HepG2 (cell line): ENCODE results near the gene MAP2K5. TPM values are rescaled to one million over a fixed set of nuclear protein-coding genes. Genes with fewer than 3 reads are reported as not detected.
A peak's percentile ranks its signal among the peaks of the same experiment; 100 is the strongest.

Experiments used
- AGO2 ChIP-seq: fragments of 200-400 bp; formaldehyde crosslinking; optimal IDR thresholded peaks from 2 replicates; pipeline ENCODE3; 2017; ENCODE audit warnings: mild to moderate bottlenecking, low read depth, low read length, moderate library complexity
- ARID5B ChIP-seq: IDR thresholded peaks from 2 replicates; pipeline ENCODE4 v1.4.0; 2020; ENCODE audit warnings: mild to moderate bottlenecking, missing genetic modification reagents
- CEBPB ChIP-seq: IDR thresholded peaks from 2 replicates; pipeline ENCODE4 v1.6.1; 2011; ENCODE audit warnings: low read depth, low read length, improper control_type of control experiment, borderline replicate concordance
- ESRRA ChIP-seq: sonication (generic); formaldehyde crosslinking; IDR thresholded peaks from 2 replicates; pipeline ENCODE4 v1.5.1; 2020; ENCODE audit warnings: mild to moderate bottlenecking, low read depth, missing genetic modification reagents
- ISX ChIP-seq: sonication (generic); formaldehyde crosslinking; conservative IDR thresholded peaks from 2 replicates; pipeline ENCODE4 v1.5.0; 2020; ENCODE audit warnings: missing genetic modification reagents
- KDM2A ChIP-seq: sonication (generic); formaldehyde crosslinking; IDR thresholded peaks from 2 replicates; pipeline ENCODE4 v1.4.0; 2020; ENCODE audit warnings: low read depth, missing genetic modification reagents, borderline replicate concordance
- KMT2B ChIP-seq: IDR thresholded peaks from 2 replicates; pipeline ENCODE4 v1.6.1; 2016; ENCODE audit warnings: missing genetic modification reagents, missing compliant biosample characterization
- NFE2L1 ChIP-seq: sonication (generic); formaldehyde crosslinking; IDR thresholded peaks from 2 replicates; pipeline ENCODE4 v1.4.0; 2020; ENCODE audit warnings: missing genetic modification reagents, mild to moderate bottlenecking, borderline replicate concordance
- PCBP1 ChIP-seq: fragments of 200-400 bp; formaldehyde crosslinking; IDR thresholded peaks from 2 replicates; pipeline ENCODE4 v1.6.1; 2017; ENCODE audit warnings: mild to moderate bottlenecking, low read depth, low read length, borderline replicate concordance
- POLR2A ChIP-seq, 2 experiments: IDR thresholded peaks; 2 replicates each; pipeline ENCODE4 v1.6.1; 2011; ENCODE audit warnings: low read depth in 2 of 2, low read length in 2 of 2, mild to moderate bottlenecking in 1 of 2, moderate library complexity in 1 of 2; ENCODE audit not compliant: insufficient read depth in 1 of 2
- SMYD3 ChIP-seq: sonication (generic); formaldehyde crosslinking; IDR thresholded peaks from 2 replicates; pipeline ENCODE4 v1.8.1; 2023; ENCODE audit warnings: mild to moderate bottlenecking, missing genetic modification reagents
- TAF1 ChIP-seq: sonication (generic); formaldehyde crosslinking; IDR thresholded peaks from 2 replicates; pipeline ENCODE4 v1.4.0; 2020; ENCODE audit warnings: missing genetic modification reagents
- TAF15 ChIP-seq: fragments of 200-400 bp; formaldehyde crosslinking; IDR thresholded peaks from one replicate; pipeline ENCODE4 v1.6.1; 2018; ENCODE audit warnings: mild to moderate bottlenecking, low read depth, low read length; ENCODE audit not compliant: poor library complexity, severe bottlenecking
- TEAD2 ChIP-seq: sonication (generic); formaldehyde crosslinking; IDR thresholded peaks from 2 replicates; pipeline ENCODE4 v1.9.0; 2021; ENCODE audit warnings: missing genetic modification reagents
- TFDP1 ChIP-seq: IDR thresholded peaks from 2 replicates; pipeline ENCODE4 v1.6.1; 2016; ENCODE audit warnings: missing compliant biosample characterization, missing genetic modification reagents, borderline replicate concordance
- ZFX ChIP-seq: sonication (generic); formaldehyde crosslinking; IDR thresholded peaks from 2 replicates; pipeline ENCODE4 v1.4.0; 2020; ENCODE audit warnings: mild to moderate bottlenecking, low read depth, missing genetic modification reagents, moderate library complexity
- ZFY ChIP-seq: sonication (generic); formaldehyde crosslinking; IDR thresholded peaks from 2 replicates; pipeline ENCODE4 v1.4.0; 2020; ENCODE audit warnings: missing genetic modification reagents
- ZNF12 ChIP-seq: sonication (generic); formaldehyde crosslinking; IDR thresholded peaks from 2 replicates; pipeline ENCODE4 v1.5.0; 2020; ENCODE audit warnings: missing genetic modification reagents
- ZNF20 ChIP-seq: sonication (generic); formaldehyde crosslinking; IDR thresholded peaks from 2 replicates; pipeline ENCODE4 v1.4.0; 2020; ENCODE audit warnings: mild to moderate bottlenecking, moderate library complexity, missing genetic modification reagents
- ZNF354B ChIP-seq: sonication (generic); formaldehyde crosslinking; IDR thresholded peaks from 2 replicates; pipeline ENCODE4 v1.8.0; 2022; ENCODE audit warnings: mild to moderate bottlenecking, missing genetic modification reagents
- ZNF776 ChIP-seq: sonication (generic); formaldehyde crosslinking; IDR thresholded peaks from 2 replicates; pipeline ENCODE4 v1.4.0; 2020; ENCODE audit warnings: mild to moderate bottlenecking, missing genetic modification reagents
- ZNF792 ChIP-seq: IDR thresholded peaks from 2 replicates; pipeline ENCODE4 v1.6.1; 2016
- ZNF839 ChIP-seq: sonication (generic); formaldehyde crosslinking; IDR thresholded peaks from 2 replicates; pipeline ENCODE4 v1.4.0; 2020; ENCODE audit warnings: missing genetic modification reagents, mild to moderate bottlenecking, borderline replicate concordance
- polyA plus RNA-seq, 8 experiments: library from polyadenylated mRNA; depleted of rRNA in 3 of 8; stranded (reverse) in 7 of 8; unstranded in 1 of 8; fragments of >200 nt; fragmentation: Illumina TruSeq in 4 of 8; extraction: Trizol in 4 of 8; gene quantifications; 2 replicates each; pipeline versions ENCODE4 v1.2.1 to v1.2.3, GENCODE V29; 2011 to 2016; ENCODE audit warnings: low read depth in 4 of 8, missing spikeins in 1 of 8, mixed read lengths in 1 of 8; ENCODE audit not compliant: insufficient read depth in 1 of 8
- total RNA-seq, 5 experiments: library from RNA; depleted of rRNA; stranded (reverse); fragments of >200 nt; fragmentation: Illumina TruSeq; extraction: Trizol; gene quantifications; 2 replicates each; pipeline ENCODE4 v1.2.3, GENCODE V29; 2016; ENCODE audit warnings: low read depth in 1 of 5
- TF ChIP-seq, protein P1 (sequence below): sonication (generic); formaldehyde crosslinking; IDR thresholded peaks from 2 replicates; pipeline ENCODE4 v1.5.1; 2020; ENCODE audit warnings: missing genetic modification reagents, mild to moderate bottlenecking, borderline replicate concordance

Gene MAP2K5
- total and polyA plus RNA-seq, 2 of the 13 experiments (the other 11 are each of a cell fraction or from before 2014, with no cell fraction given) = 4.0 to 4.3 TPM

DNA sequence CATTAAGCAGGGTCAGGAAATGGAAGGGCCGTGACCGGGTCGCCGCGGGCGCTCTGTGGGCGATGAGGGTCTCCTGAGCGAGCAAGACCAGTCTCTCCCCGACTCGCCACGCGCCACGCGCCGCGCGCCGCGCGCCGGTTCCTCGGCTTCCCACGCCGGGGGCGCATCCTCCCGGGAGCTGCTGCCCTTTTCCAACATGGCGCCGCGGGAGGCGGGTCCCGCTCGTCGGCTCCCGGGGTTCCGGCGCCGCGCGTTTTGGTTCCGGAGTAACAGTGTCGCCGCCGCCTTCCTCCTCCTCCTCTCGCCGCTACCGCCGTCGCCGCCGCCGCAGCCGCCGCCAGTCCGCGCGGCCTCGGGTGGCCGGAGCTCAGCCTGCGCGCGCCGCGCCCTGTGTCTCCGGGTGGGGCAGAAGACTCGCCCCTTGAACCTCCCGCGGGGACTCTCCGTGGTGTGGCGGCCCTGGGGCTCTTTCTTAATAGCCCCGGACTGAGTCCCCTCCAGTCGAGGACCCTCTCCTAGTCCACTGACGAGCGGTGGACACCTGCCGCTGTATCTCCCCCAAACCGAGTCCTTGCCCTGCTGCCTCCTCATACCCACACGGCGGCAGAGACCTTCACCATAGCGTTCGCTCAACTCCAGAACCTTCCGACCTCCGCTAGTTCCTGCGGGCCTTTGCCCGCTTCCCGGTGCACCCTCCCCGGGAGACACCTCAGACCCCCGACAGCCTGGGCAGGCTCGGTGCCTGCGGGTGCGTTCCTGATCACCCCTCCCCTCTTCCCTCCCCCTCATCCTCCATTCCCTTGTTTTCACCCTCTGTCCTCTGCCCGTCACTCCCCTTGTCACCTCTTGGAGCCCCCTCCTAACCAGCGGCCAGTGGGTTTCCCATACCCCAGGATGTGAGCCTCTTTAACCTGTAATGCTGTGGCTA lies at the start of gene MAP2K5 (continued):
- peak; percentile 35; the same call in 1 of the 2 replicates for TF ChIP-seq ARID5B (CRISPR knock-in tag)
- no peak for TF ChIP-seq CEBPB
- 0 out of 2 replicates have a peak, but pooled peaks have one; percentile 40 for TF ChIP-seq ESRRA (CRISPR knock-in tag)
- no peak for TF ChIP-seq NFE2L1
- peak; percentile 70 to 81 for TF ChIP-seq POLR2A (IDR thresholded peaks at IDR 0.05; ENCODE audit: insufficient read depth in 1 of 2, low read depth in 2 of 2, low read length in 2 of 2)
- peak; percentile 94 for TF ChIP-seq KMT2B (CRISPR knock-in tag)
- TF ChIP-seq ZNF792 (CRISPR knock-in tag) = 0 out of 2 replicates have a peak, but pooled peaks have one; percentile 18
- peak; percentile 91; the same call in 1 of the 2 replicates for TF ChIP-seq PCBP1
- TF ChIP-seq ZFX = peak; percentile 39
- no peak for TF ChIP-seq ZNF354B (CRISPR knock-in tag)
- no peak for TF ChIP-seq TFDP1 (CRISPR knock-in tag)
- TF ChIP-seq ZFY (CRISPR knock-in tag) = peak; percentile 80
- no peak for TF ChIP-seq TAF15
- TF ChIP-seq ISX (CRISPR knock-in tag) = no peak
- TF ChIP-seq SMYD3 (CRISPR knock-in tag) = no peak
- TF ChIP-seq ZNF839 (CRISPR knock-in tag) = no peak
- no peak for TF ChIP-seq ZNF20 (CRISPR knock-in tag)
- peak; percentile 78 for TF ChIP-seq TAF1 (CRISPR knock-in tag)
- TF ChIP-seq KDM2A (CRISPR knock-in tag) = peak; percentile 87
- TF ChIP-seq ZNF776 (CRISPR knock-in tag) = peak; percentile 50; the same call in 1 of the 2 replicates
- TF ChIP-seq ZNF12 (CRISPR knock-in tag) = no peak
- peak; percentile 59 for TF ChIP-seq AGO2
- TF ChIP-seq, protein P1, sequence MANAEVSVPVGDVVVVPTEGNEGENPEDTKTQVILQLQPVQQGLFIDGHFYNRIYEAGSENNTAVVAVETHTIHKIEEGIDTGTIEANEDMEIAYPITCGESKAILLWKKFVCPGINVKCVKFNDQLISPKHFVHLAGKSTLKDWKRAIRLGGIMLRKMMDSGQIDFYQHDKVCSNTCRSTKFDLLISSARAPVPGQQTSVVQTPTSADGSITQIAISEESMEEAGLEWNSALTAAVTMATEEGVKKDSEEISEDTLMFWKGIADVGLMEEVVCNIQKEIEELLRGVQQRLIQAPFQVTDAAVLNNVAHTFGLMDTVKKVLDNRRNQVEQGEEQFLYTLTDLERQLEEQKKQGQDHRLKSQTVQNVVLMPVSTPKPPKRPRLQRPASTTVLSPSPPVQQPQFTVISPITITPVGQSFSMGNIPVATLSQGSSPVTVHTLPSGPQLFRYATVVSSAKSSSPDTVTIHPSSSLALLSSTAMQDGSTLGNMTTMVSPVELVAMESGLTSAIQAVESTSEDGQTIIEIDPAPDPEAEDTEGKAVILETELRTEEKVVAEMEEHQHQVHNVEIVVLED (CRISPR knock-in tag) = peak; percentile 80
- TF ChIP-seq TEAD2 (CRISPR knock-in tag) = no peak
